Activated CD4-positive, CD25-positive, alpha-beta regulatory T cell (primary cell): ENCODE measurements around the gene PTPRN.

ENCODE experiments used
- DNase-seq, 4 experiments: peaks; one replicate each; lab custom pipeline; 2025; lab: John Stamatoyannopoulos, UW

The PTPRN gene

DNA sequence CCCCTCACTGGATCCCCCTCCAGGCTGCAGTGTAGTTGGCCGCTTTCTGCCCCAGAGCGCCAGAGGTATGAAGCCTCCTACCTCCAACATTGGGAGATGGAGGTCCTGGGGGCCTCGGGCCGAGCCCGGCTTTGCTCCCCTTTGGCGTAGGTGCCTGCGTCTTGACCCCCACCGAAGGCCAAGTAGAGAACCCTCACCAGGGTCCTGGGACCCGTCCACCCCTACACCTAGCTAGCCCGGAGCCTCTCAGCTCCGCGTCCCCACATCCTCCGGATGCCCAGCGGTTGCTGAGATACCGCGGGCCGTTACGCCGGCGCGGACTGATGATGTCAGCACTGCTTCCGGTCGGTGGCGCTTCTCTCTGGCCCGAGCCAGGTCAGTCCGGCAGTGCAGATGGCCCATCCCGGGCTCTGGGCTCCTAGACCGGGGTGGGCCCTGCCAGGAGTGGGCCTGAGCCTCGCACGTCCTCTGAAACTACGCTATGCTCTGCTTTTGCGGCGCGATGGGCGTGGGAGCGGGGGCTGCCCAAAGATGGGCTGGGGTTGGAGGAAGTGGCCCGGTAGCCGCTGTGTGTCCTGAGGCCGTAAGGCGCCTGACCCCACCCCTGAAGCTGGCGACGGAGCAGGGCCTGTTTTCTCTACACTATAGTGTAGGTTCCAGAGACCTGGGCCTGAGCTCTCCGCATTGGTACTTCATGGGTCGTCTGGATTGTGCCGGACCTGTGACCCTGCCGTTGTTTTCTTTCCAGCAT lies 63.9 kb downstream of the PTPRN start, which contains the start of the genes GLB1L and STK16:
Gene GLB1L (minus strand): TSS at position 297 of the 751 bp plus-strand sequence. CDS start 1,871 bp downstream, outside the sequence.
Gene STK16 (plus strand): TSS at position 332 of the 751 bp plus-strand sequence. CDS start 521 bp downstream, outside the sequence.
- DNase-seq, result peak; percentile 80 to 87 (median 82)

DNA sequence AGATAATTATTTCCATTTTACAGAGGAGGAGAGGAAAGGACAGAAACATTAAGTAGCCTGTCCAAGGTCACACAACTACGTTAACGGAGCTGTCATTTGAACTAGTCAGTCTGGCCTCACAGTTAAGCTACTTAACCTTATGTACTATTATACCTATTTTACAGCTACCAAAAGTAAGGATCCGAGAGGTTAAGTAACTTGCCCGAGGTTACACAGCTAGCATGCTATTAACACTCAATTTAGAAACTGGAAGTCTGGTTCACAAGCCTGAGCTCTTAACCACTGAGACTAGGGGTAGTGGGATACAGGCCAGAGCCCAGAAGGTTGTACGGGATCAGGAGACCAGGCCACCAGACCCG lies 64.4 kb downstream of the PTPRN start:
- DNase-seq, result no peak

DNA sequence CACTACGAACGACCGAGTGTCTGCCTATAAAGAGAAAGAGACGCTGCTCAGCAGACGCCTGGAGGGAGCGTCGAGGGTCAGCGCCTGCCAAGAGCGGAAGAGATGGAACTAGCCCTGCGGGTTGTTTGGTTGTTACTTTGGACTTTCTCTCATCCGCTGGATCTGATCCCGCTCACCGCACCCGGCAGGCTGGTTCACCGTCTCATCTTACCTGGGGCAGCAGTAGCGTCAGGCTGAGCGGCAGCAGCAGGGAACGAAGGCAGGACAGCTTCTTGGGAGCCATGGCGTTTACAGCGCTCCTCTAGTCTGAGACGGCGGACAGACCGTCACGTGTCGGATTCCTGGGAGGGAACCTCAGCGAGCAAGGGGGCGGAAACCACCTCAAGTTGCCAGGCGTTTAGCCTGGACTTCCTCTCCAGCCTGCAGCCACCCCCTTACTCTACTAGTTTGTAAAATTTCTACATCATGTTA lies 65.9 kb downstream of the PTPRN start:
- DNase-seq, result no peak
